ENCODE data around the gene PTGER3. TPM values are rescaled to one million over a fixed set of nuclear protein-coding genes. Genes with fewer than 3 reads are reported as not detected.

Gene PTGER3
- total and polyA plus RNA-seq, 2 experiments from 2014 or later, result 0.45 to 1.6 TPM

- Histone ChIP-seq H3K27me3 (ENCODE audit: insufficient read depth) (no peaks in the 10 kb centered on the region), H3K36me3 (ENCODE audit: insufficient read depth) (no peaks in the 10 kb centered on the region), H3K27ac (ENCODE audit: low read depth) (no peak overlapping the region), H3F3A (replicated peaks; ENCODE audit: low read depth) (no peaks in the 10 kb centered on the region), H3K4me2 (no peak overlapping the region), H2AFZ (no peak overlapping the region), H3K4me3 (no peak overlapping the region), H3K4me1 (ENCODE audit: insufficient read depth) (no peaks in the 10 kb centered on the region), H3K9me2 (ENCODE audit: insufficient read depth) (peaks cover 12% of the 10 kb centered on the region; the same call in 1 of the 2 replicates), H3K79me2 (replicated peaks; ENCODE audit: insufficient read depth) (no peaks in the 10 kb centered on the region), H4K20me1 (replicated peaks; ENCODE audit: insufficient read depth) (no peaks in the 10 kb centered on the region)
- no peak for DNase-seq (ENCODE audit: low spot score)
- no peak for ATAC-seq
- Mint-ChIP-seq H3K27ac (no peak overlapping the region), H3K9me3 (peaks cover 4% of the 10 kb centered on the region; the same call in 2 of the 3 replicates), H3K4me1 (no peaks in the 10 kb centered on the region), H3K27me3 (ENCODE audit: insufficient read depth, low read depth, poor library complexity) (peaks cover 1% of the 10 kb centered on the region), H3K4me3 (no peak overlapping the region), H3K36me3 (ENCODE audit: low read depth) (no peaks in the 10 kb centered on the region)
- TF ChIP-seq NANOG (IDR thresholded peaks at IDR 0.05; ENCODE audit: borderline replicate concordance) (no peak), ETS1 (IDR thresholded peaks at IDR 0.05) (no peak), STAT1 (IDR thresholded peaks at IDR 0.05; ENCODE audit: unreplicated experiment) (no peak), CREB1 (CRISPR knock-in tag; IDR thresholded peaks at IDR 0.05; ENCODE audit: low read depth) (no peak), ZNF114 (CRISPR knock-in tag; IDR thresholded peaks at IDR 0.05) (no peak), EZH2 (IDR thresholded peaks at IDR 0.05; ENCODE audit: low read depth, unreplicated experiment) (no peak), EZH2phosphoT487 (IDR thresholded peaks at IDR 0.05; ENCODE audit: unreplicated experiment) (no peak), CTCF (conservative IDR thresholded peaks at IDR 0.05; ENCODE audit: low read depth in 2 of 2) (no peak), POLR2AphosphoS5 (IDR thresholded peaks at IDR 0.05; ENCODE audit: low read depth) (no peak), ZNF331 (CRISPR knock-in tag; IDR thresholded peaks at IDR 0.05; ENCODE audit: low read depth) (no peak), JUNB (IDR thresholded peaks at IDR 0.05; ENCODE audit: unreplicated experiment) (no peak)
- TF ChIP-seq, protein P1, sequence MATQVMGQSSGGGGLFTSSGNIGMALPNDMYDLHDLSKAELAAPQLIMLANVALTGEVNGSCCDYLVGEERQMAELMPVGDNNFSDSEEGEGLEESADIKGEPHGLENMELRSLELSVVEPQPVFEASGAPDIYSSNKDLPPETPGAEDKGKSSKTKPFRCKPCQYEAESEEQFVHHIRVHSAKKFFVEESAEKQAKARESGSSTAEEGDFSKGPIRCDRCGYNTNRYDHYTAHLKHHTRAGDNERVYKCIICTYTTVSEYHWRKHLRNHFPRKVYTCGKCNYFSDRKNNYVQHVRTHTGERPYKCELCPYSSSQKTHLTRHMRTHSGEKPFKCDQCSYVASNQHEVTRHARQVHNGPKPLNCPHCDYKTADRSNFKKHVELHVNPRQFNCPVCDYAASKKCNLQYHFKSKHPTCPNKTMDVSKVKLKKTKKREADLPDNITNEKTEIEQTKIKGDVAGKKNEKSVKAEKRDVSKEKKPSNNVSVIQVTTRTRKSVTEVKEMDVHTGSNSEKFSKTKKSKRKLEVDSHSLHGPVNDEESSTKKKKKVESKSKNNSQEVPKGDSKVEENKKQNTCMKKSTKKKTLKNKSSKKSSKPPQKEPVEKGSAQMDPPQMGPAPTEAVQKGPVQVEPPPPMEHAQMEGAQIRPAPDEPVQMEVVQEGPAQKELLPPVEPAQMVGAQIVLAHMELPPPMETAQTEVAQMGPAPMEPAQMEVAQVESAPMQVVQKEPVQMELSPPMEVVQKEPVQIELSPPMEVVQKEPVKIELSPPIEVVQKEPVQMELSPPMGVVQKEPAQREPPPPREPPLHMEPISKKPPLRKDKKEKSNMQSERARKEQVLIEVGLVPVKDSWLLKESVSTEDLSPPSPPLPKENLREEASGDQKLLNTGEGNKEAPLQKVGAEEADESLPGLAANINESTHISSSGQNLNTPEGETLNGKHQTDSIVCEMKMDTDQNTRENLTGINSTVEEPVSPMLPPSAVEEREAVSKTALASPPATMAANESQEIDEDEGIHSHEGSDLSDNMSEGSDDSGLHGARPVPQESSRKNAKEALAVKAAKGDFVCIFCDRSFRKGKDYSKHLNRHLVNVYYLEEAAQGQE (IDR thresholded peaks at IDR 0.05; ENCODE audit: unreplicated experiment), result no peak
- TF ChIP-seq, protein P2, sequence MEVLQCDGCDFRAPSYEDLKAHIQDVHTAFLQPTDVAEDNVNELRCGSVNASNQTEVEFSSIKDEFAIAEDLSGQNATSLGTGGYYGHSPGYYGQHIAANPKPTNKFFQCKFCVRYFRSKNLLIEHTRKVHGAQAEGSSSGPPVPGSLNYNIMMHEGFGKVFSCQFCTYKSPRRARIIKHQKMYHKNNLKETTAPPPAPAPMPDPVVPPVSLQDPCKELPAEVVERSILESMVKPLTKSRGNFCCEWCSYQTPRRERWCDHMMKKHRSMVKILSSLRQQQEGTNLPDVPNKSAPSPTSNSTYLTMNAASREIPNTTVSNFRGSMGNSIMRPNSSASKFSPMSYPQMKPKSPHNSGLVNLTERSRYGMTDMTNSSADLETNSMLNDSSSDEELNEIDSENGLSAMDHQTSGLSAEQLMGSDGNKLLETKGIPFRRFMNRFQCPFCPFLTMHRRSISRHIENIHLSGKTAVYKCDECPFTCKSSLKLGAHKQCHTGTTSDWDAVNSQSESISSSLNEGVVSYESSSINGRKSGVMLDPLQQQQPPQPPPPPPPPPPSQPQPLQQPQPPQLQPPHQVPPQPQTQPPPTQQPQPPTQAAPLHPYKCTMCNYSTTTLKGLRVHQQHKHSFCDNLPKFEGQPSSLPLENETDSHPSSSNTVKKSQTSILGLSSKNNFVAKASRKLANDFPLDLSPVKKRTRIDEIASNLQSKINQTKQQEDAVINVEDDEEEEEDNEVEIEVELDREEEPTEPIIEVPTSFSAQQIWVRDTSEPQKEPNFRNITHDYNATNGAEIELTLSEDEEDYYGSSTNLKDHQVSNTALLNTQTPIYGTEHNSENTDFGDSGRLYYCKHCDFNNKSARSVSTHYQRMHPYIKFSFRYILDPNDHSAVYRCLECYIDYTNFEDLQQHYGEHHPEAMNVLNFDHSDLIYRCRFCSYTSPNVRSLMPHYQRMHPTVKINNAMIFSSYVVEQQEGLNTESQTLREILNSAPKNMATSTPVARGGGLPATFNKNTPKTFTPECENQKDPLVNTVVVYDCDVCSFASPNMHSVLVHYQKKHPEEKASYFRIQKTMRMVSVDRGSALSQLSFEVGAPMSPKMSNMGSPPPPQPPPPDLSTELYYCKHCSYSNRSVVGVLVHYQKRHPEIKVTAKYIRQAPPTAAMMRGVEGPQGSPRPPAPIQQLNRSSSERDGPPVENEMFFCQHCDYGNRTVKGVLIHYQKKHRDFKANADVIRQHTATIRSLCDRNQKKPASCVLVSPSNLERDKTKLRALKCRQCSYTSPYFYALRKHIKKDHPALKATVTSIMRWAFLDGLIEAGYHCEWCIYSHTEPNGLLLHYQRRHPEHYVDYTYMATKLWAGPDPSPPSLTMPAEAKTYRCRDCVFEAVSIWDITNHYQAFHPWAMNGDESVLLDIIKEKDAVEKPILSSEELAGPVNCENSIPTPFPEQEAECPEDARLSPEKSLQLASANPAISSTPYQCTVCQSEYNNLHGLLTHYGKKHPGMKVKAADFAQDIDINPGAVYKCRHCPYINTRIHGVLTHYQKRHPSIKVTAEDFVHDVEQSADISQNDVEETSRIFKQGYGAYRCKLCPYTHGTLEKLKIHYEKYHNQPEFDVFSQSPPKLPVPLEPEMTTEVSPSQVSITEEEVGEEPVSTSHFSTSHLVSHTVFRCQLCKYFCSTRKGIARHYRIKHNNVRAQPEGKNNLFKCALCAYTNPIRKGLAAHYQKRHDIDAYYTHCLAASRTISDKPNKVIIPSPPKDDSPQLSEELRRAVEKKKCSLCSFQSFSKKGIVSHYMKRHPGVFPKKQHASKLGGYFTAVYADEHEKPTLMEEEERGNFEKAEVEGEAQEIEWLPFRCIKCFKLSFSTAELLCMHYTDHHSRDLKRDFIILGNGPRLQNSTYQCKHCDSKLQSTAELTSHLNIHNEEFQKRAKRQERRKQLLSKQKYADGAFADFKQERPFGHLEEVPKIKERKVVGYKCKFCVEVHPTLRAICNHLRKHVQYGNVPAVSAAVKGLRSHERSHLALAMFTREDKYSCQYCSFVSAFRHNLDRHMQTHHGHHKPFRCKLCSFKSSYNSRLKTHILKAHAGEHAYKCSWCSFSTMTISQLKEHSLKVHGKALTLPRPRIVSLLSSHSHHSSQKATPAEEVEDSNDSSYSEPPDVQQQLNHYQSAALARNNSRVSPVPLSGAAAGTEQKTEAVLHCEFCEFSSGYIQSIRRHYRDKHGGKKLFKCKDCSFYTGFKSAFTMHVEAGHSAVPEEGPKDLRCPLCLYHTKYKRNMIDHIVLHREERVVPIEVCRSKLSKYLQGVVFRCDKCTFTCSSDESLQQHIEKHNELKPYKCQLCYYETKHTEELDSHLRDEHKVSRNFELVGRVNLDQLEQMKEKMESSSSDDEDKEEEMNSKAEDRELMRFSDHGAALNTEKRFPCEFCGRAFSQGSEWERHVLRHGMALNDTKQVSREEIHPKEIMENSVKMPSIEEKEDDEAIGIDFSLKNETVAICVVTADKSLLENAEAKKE (CRISPR knock-in tag; IDR thresholded peaks at IDR 0.05), result no peak
Measured at GRCh38 chr1:70930062-70930461, 117.6 kb downstream of the PTGER3 start.

Measured in GM23338 (cell line).